GM21447 (cell line): ENCODE measurements around the gene HRK.

Experiments
- ATAC-seq: cut with Tn5 transposase; IDR thresholded peaks from one replicate; pipeline ENCODE4 v1.9.1; 2021; ENCODE audit not compliant: unreplicated experiment

HRK gene

GRCh38 chr12:116898669-116899068, 17.4 kb upstream of the HRK start:
- no peak for ATAC-seq

GRCh38 chr12:116897476-116897875, 16.2 kb upstream of the HRK start:
- no peak for ATAC-seq

GRCh38 chr12:116896411-116896924, 15.2 kb upstream of the HRK start:
- ATAC-seq = no peak

- ATAC-seq = no peak
Observed at GRCh38 chr12:116894913-116895312, 13.7 kb upstream of the HRK start.

- no peak for ATAC-seq
Observed at GRCh38 chr12:116892349-116893140, 11.3 kb upstream of the HRK start.

- ATAC-seq = no peak
Observed at GRCh38 chr12:116891019-116891418, 9.8 kb upstream of the HRK start.

- ATAC-seq = no peak
Observed at GRCh38 chr12:116890330-116890729, 9.1 kb upstream of the HRK start.

- no peak for ATAC-seq
Observed at GRCh38 chr12:116887897-116888296, 6.7 kb upstream of the HRK start.

- no peak for ATAC-seq
Observed at GRCh38 chr12:116887244-116887643, 6.0 kb upstream of the HRK start.

- ATAC-seq = no peak
Observed at GRCh38 chr12:116885491-116885890, 4.2 kb upstream of the HRK start.

- no peak for ATAC-seq
Observed at GRCh38 chr12:116884871-116885270, 3.6 kb upstream of the HRK start.

GRCh38 chr12:116882742-116883141, 1.5 kb upstream of the HRK start:
- ATAC-seq = no peak

- ATAC-seq = no peak
Observed at GRCh38 chr12:116881877-116882507, 751 bp upstream of the HRK start.

GRCh38 chr12:116880817-116881324, 370 bp downstream of the HRK start:
- no peak for ATAC-seq

- no peak for ATAC-seq
Observed at GRCh38 chr12:116880213-116880816, 926 bp downstream of the HRK start.

- no peak for ATAC-seq
Observed at GRCh38 chr12:116879509-116880212, 1.6 kb downstream of the HRK start.

- ATAC-seq = no peak
Observed at GRCh38 chr12:116878567-116879508, 2.4 kb downstream of the HRK start.

- ATAC-seq = no peak
Observed at GRCh38 chr12:116876151-116876869, 4.9 kb downstream of the HRK start.

GRCh38 chr12:116874324-116874995, 6.8 kb downstream of the HRK start:
- no peak for ATAC-seq
